Gastrocnemius medialis (tissue), 4 donors: Measurements from ENCODE around the gene PPP1CC. TPM values are rescaled to one million over a fixed set of nuclear protein-coding genes. Genes with fewer than 3 reads are reported as not detected.

Experiments used
- ATAC-seq, 2 donors: fragments of 150-250 bp; one replicate each; pipeline ENCODE4 v1.9.1; 2016
- DNase-seq, 2 donors: peaks; one replicate each; pipeline ENCODE4 v3.0.0-alpha.2; 2019
- H3K27ac ChIP-seq, 4 donors: fragments of 200-600 bp; sonication (generic); 1 replicate in 1 of 4; 2 replicates in 3 of 4; pipeline ENCODE4 v1.5.1; 2016 to 2018; ENCODE audit warnings: mild to moderate bottlenecking in 2 of 4, moderate library complexity in 1 of 4
- H3K27me3 ChIP-seq, 3 donors: fragments of 200-600 bp; sonication (generic) in 2 of 3; 1 replicate in 1 of 3; 2 replicates in 2 of 3; pipeline versions ENCODE4 v1.5.1 to v1.6.0; 2016 to 2019; ENCODE audit warnings: mild to moderate bottlenecking in 1 of 3, moderate library complexity in 1 of 3
- H3K36me3 ChIP-seq, 2 donors: fragments of 200-600 bp; sonication (generic) in 1 of 2; one replicate each; pipeline ENCODE4 v1.5.1; 2017 to 2018
- H3K4me1 ChIP-seq, 2 donors: fragments of 200-600 bp; sonication (generic) in 1 of 2; one replicate each; pipeline ENCODE4 v1.5.1; 2016 to 2017; ENCODE audit warnings: mild to moderate bottlenecking in 2 of 2
- H3K4me3 ChIP-seq, 4 donors: fragments of 200-600 bp; sonication (generic) in 3 of 4; 1 replicate in 1 of 4; 2 replicates in 3 of 4; pipeline ENCODE4 v1.5.1; 2016 to 2019; ENCODE audit warnings: mild to moderate bottlenecking in 2 of 4
- H3K9me3 ChIP-seq, 3 donors: fragments of 200-600 bp; sonication (generic) in 2 of 3; 1 replicate in 1 of 3; 2 replicates in 2 of 3; pipeline ENCODE4 v1.5.1; 2016 to 2019
- CTCF ChIP-seq, 5 experiments: fragments of 450-650 bp in 3 of 5; fragments of 200-600 bp in 2 of 5; sonication (generic) in 2 of 5; IDR thresholded peaks in 4 of 5; conservative IDR thresholded peaks in 1 of 5; 1 replicate in 4 of 5; 2 replicates in 1 of 5; pipeline ENCODE4 v1.5.1; 2016 to 2019; ENCODE audit warnings: antibody characterized with exemption in 5 of 5, mild to moderate bottlenecking in 3 of 5, moderate library complexity in 3 of 5
- POLR2A ChIP-seq, 2 donors: fragments of 450-650 bp; IDR thresholded peaks; one replicate each; pipeline ENCODE4 v1.6.1; 2017; ENCODE audit warnings: antibody characterized with exemption in 2 of 2, mild to moderate bottlenecking in 2 of 2, moderate library complexity in 2 of 2
- in situ Hi-C, 4 donors: fragments of 200-750 bp; cut with MboI; loops; one replicate each; pipeline versions ENCODE4 v1.15.0 to v1.8.0; 2017; ENCODE audit warnings: low sequenced_read_pairs in 4 of 4
- intact Hi-C: fragments of 100-400 bp; cut with DNase I; formaldehyde crosslinking; loops from one replicate; pipeline ENCODE4 v1.15.1; 2023; ENCODE audit warnings: low total_unique reads
- total RNA-seq, 4 donors: library from RNA; depleted of rRNA; stranded (reverse); fragments of >200 nt; gene quantifications; one replicate each; pipeline versions ENCODE4 v1.1.0 to v1.2.3, GENCODE V29; 2016

Gene PPP1CC
- 100 to 1,000 TPM in 3 of 4 donors, 10 to 100 TPM in 1; 96.4 to 226 (median 154) TPM for total RNA-seq

- in situ Hi-C loops: no loop called here
- peak; percentile 88 to 89 for ATAC-seq
- TF ChIP-seq CTCF (IDR thresholded peaks at IDR 0.05 in 4 of 5, conservative IDR thresholded peaks at IDR 0.05 in 1 of 5): peak in 1 of 5 experiments; percentile 23
- peak; percentile 80 to 81 for TF ChIP-seq POLR2A (IDR thresholded peaks at IDR 0.05)
- Histone ChIP-seq H3K36me3 (no peaks in the 10 kb centered on the region), H3K4me1 (peaks cover 48% of the 10 kb centered on the region in 2 donors), H3K27me3 (no peaks in the 10 kb centered on the region), H3K4me3 (peak within 1 kb of the TSS; percentile 92 to 100 (median 95)), H3K27ac (peak within 1 kb of the TSS; percentile 86 to 98 (median 94)), H3K9me3 (no peaks in the 10 kb centered on the region)
- intact Hi-C loops: loop anchor here (2.0 to 10.0 kb wide), 5 partner anchors 24 to 1028 kb away; partner anchors contain the start of genes FAM222A, RAD9B and VPS29
- peak; percentile 89 to 92 for DNase-seq
These were observed at the start of gene PPP1CC for GRCh38 chr12:110742718-110743570. Gene PPP1CC, minus strand, starts transcription at chr12:110742891. Its CDS starts 184 bp downstream, at chr12:110742707.

GRCh38 chr12:110791589-110791988 lies 48.9 kb upstream of the PPP1CC start:
- intact Hi-C loops: no loop called here
- TF ChIP-seq POLR2A (IDR thresholded peaks at IDR 0.05) (no peak), CTCF (IDR thresholded peaks at IDR 0.05 in 4 of 5, conservative IDR thresholded peaks at IDR 0.05 in 1 of 5) (no peak)
- Histone ChIP-seq H3K27me3 (no peaks in the 10 kb centered on the region), H3K27ac (no peak overlapping the region), H3K36me3 (no peaks in the 10 kb centered on the region), H3K4me3 (no peak overlapping the region), H3K9me3 (no peaks in the 10 kb centered on the region), H3K4me1 (no peaks in the 10 kb centered on the region)
- DNase-seq (no peak), ATAC-seq (no peak)
- in situ Hi-C loops: no loop called here

GRCh38 chr12:110790301-110790700 lies 47.6 kb upstream of the PPP1CC start:
- TF ChIP-seq CTCF (IDR thresholded peaks at IDR 0.05 in 4 of 5, conservative IDR thresholded peaks at IDR 0.05 in 1 of 5) (no peak), POLR2A (IDR thresholded peaks at IDR 0.05) (no peak)
- intact Hi-C loops (no loop called here), in situ Hi-C loops (no loop called here)

GRCh38 chr12:110786012-110786411 lies 43.3 kb upstream of the PPP1CC start:
- no peak overlapping the region for H3K27ac ChIP-seq
- no peaks in the 10 kb centered on the region for H3K27me3 ChIP-seq
- in situ Hi-C loops: no loop called here
- intact Hi-C loops: no loop called here
- no peaks in the 10 kb centered on the region for H3K4me1 ChIP-seq
- no peak for ATAC-seq
- TF ChIP-seq CTCF (IDR thresholded peaks at IDR 0.05 in 4 of 5, conservative IDR thresholded peaks at IDR 0.05 in 1 of 5): no peak
- no peak for TF ChIP-seq POLR2A (IDR thresholded peaks at IDR 0.05)
- H3K36me3 ChIP-seq: no peaks in the 10 kb centered on the region
- no peaks in the 10 kb centered on the region for H3K9me3 ChIP-seq
- no peak overlapping the region for H3K4me3 ChIP-seq
- DNase-seq: no peak

More at GRCh38 chr12:110790301-110790700, 47.6 kb upstream of the PPP1CC start:
- no peaks in the 10 kb centered on the region for H3K9me3 ChIP-seq
- no peaks in the 10 kb centered on the region for H3K4me1 ChIP-seq
- H3K27ac ChIP-seq: no peak overlapping the region
- H3K36me3 ChIP-seq: no peaks in the 10 kb centered on the region
- no peak for DNase-seq
- no peak overlapping the region for H3K4me3 ChIP-seq
- H3K27me3 ChIP-seq: no peaks in the 10 kb centered on the region
- ATAC-seq: peak in 1 of 2 donors; percentile 41
